Astrocyte of the spinal cord (primary cell): Measurements from ENCODE around the gene INSYN2B.

Source experiments
- DNase-seq: peaks from one replicate; pipeline ENCODE4 v3.0.0; 2011; ENCODE audit warnings: low read depth, low spot score
- H3K4me3 ChIP-seq: 2 replicates; pipeline ENCODE4 v1.5.1; 2011; ENCODE audit warnings: low read depth, mild to moderate bottlenecking, low read length, moderate library complexity
- in situ Hi-C: cut with HindIII; loops from 2 replicates; pipeline ENCODE4 v1.10.0; 2017; ENCODE audit warnings: low sequenced_read_pairs
- TF ChIP-seq, protein P1 (sequence below): IDR thresholded peaks from 2 replicates; pipeline ENCODE4 v1.5.1; 2012; ENCODE audit warnings: low read depth, mild to moderate bottlenecking, low read length, inconsistent platforms

The INSYN2B gene

GRCh38 chr5:170011751-170012150, 31.5 kb upstream of the INSYN2B start:
- no peak for DNase-seq
- in situ Hi-C loops = no loop called here
- no peak overlapping the region for H3K4me3 ChIP-seq
- TF ChIP-seq, protein P1, sequence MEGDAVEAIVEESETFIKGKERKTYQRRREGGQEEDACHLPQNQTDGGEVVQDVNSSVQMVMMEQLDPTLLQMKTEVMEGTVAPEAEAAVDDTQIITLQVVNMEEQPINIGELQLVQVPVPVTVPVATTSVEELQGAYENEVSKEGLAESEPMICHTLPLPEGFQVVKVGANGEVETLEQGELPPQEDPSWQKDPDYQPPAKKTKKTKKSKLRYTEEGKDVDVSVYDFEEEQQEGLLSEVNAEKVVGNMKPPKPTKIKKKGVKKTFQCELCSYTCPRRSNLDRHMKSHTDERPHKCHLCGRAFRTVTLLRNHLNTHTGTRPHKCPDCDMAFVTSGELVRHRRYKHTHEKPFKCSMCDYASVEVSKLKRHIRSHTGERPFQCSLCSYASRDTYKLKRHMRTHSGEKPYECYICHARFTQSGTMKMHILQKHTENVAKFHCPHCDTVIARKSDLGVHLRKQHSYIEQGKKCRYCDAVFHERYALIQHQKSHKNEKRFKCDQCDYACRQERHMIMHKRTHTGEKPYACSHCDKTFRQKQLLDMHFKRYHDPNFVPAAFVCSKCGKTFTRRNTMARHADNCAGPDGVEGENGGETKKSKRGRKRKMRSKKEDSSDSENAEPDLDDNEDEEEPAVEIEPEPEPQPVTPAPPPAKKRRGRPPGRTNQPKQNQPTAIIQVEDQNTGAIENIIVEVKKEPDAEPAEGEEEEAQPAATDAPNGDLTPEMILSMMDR = no peak

GRCh38 chr5:170010595-170010994, 30.3 kb upstream of the INSYN2B start:
- no peak overlapping the region for H3K4me3 ChIP-seq
- TF ChIP-seq, protein P1 = no peak
- in situ Hi-C loops = no loop called here
- no peak for DNase-seq

DNA sequence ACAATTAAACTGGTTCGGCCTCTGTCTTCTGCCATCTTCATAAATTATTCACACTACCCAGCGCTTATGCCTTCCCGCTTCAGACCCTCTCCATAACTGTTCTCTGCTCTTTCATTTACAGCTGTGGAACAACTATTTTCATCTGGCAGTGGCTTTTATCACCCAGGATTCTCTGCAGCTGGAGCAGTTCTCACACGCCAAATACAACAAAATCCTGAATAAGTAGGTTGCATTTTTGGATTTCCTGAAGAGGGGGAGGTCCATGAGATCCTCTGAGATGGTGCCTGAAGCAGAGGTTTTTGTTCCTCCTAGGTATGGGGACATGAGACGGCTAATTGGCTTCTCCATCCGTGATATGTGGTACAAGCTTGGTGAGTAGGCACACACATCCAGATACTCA, 28.1 kb upstream of the INSYN2B start:
- no peak overlapping the region for H3K4me3 ChIP-seq
- in situ Hi-C loops = no loop called here
- TF ChIP-seq, protein P1 = no peak
- no peak for DNase-seq

GRCh38 chr5:170006021-170006420, 25.7 kb upstream of the INSYN2B start:
- H3K4me3 ChIP-seq = no peak overlapping the region
- TF ChIP-seq, protein P1 = no peak
- no peak for DNase-seq
- in situ Hi-C loops = no loop called here

GRCh38 chr5:170000155-170000554, 19.9 kb upstream of the INSYN2B start:
- no peak for DNase-seq
- in situ Hi-C loops = no loop called here
- TF ChIP-seq, protein P1 = no peak
- no peak overlapping the region for H3K4me3 ChIP-seq

- no peak for DNase-seq
- in situ Hi-C loops = no loop called here
- TF ChIP-seq, protein P1 = no peak
- no peak overlapping the region for H3K4me3 ChIP-seq
Observed at GRCh38 chr5:169999621-170000020, 19.3 kb upstream of the INSYN2B start.

GRCh38 chr5:169997798-169998197, 17.5 kb upstream of the INSYN2B start:
- H3K4me3 ChIP-seq = no peak overlapping the region
- no peak for DNase-seq
- in situ Hi-C loops = no loop called here
- TF ChIP-seq, protein P1 = no peak
